HepG2 (cell line): Measurements from ENCODE around the gene DNLZ. TPM values are rescaled to one million over a fixed set of nuclear protein-coding genes. Genes with fewer than 3 reads are reported as not detected.

Experiments
- ATAC-seq: fragments of 200-7000 bp; cut with Tn5 transposase; 3 replicates; pipeline ENCODE4 v1.9.1; 2020; ENCODE audit warnings: mild to moderate bottlenecking, moderate library complexity
- BruUV-seq: library from RNA; stranded (reverse); fragments of 400-500 nt; replicated peaks from 2 replicates; lab custom pipeline; 2021; lab: Mats Ljungman, UMichigan
- CTCF ChIA-PET: fragments of 300-600 bp; formaldehyde crosslinking; extraction: SDS; loops from one replicate; lab custom pipeline; 2021; ENCODE audit warnings: low total read pairs, inconsistent platforms, low intra/inter-chr PET ratio; lab: Yijun Ruan, JAX
- POLR2A ChIA-PET: fragments of 350-600 bp; sonication (Branson Sonifier 250); formaldehyde crosslinking; loops from one replicate; lab custom pipeline; 2020; ENCODE audit warnings: antibody characterized with exemption, inconsistent platforms; lab: Yijun Ruan, JAX
- DNase-seq: peaks from one replicate; pipeline ENCODE4 v3.0.0-alpha.2; 2015; ENCODE audit warnings: low spot score
- FAIRE-seq: peaks from 3 replicates; lab custom pipeline; 2011; peaks lifted over from hg19 to GRCh38; lab: Jason Lieb, UNC
- H2AFZ ChIP-seq: one replicate; pipeline ENCODE4 v1.6.1; 2011; ENCODE audit warnings: low read length, inconsistent platforms
- H3K27ac ChIP-seq: fragments of 300-600 bp; 3 replicates; pipeline ENCODE4 v1.8.0; 2011; ENCODE audit warnings: mixed run types, mild to moderate bottlenecking, mixed read lengths, low read length, inconsistent platforms; ENCODE audit not compliant: insufficient read depth; ENCODE audit errors: extremely low read length
- H3K27me3 ChIP-seq, 2 experiments: fragments of 200-600 bp in 1 of 2; 2 replicates in 1 of 2; 3 replicates in 1 of 2; pipeline versions ENCODE4 v1.6.0 to v1.8.0; 2011; ENCODE audit warnings: low read length in 2 of 2, mild to moderate bottlenecking in 2 of 2, moderate library complexity in 2 of 2, inconsistent platforms in 1 of 2; ENCODE audit not compliant: insufficient read depth in 2 of 2, control insufficient read depth in 1 of 2
- H3K36me3 ChIP-seq, 2 experiments: fragments of 200-600 bp in 1 of 2; replicated peaks in 1 of 2; 2 replicates in 1 of 2; 3 replicates in 1 of 2; pipeline versions ENCODE4 v1.5.1 to v1.8.0; 2011; ENCODE audit warnings: low read length in 2 of 2, inconsistent platforms in 1 of 2; ENCODE audit not compliant: insufficient read depth in 2 of 2, control insufficient read depth in 1 of 2
- H3K4me1 ChIP-seq: 2 replicates; pipeline ENCODE4 v1.5.1; 2012; ENCODE audit warnings: low read length, inconsistent platforms; ENCODE audit not compliant: insufficient read depth
- H3K4me2 ChIP-seq: 2 replicates; pipeline ENCODE4 v1.6.0; 2011; ENCODE audit warnings: low read depth, low read length, inconsistent platforms
- H3K4me3 ChIP-seq, 3 experiments: fragments of 200-600 bp in 1 of 3; sonication (generic), shearing (Covaris generic) in 1 of 3; replicated peaks in 1 of 3; 2 replicates each; pipeline ENCODE4 v1.5.1; 2011 to 2016; ENCODE audit warnings: low read length in 3 of 3, inconsistent platforms in 2 of 3, low read depth in 2 of 3, mild to moderate bottlenecking in 2 of 3, control low read depth in 1 of 3, mixed read lengths in 1 of 3; ENCODE audit not compliant: insufficient read depth in 1 of 3
- H3K79me2 ChIP-seq: one replicate; pipeline ENCODE4 v1.6.1; 2011; ENCODE audit warnings: low read length, inconsistent platforms; ENCODE audit not compliant: insufficient read depth
- H3K9ac ChIP-seq: 2 replicates; pipeline ENCODE4 v1.6.0; 2011; ENCODE audit warnings: mild to moderate bottlenecking, low read depth, low read length, inconsistent platforms; ENCODE audit not compliant: insufficient read depth
- H3K9me3 ChIP-seq: 2 replicates; pipeline ENCODE4 v1.5.1; 2012; ENCODE audit warnings: mild to moderate bottlenecking, low read length
- H4K20me1 ChIP-seq: 2 replicates; pipeline ENCODE4 v1.6.0; 2011; ENCODE audit warnings: inconsistent platforms, mild to moderate bottlenecking, low read length, moderate library complexity; ENCODE audit not compliant: insufficient read depth
- AHR ChIP-seq: IDR thresholded peaks from 2 replicates; pipeline ENCODE4 v1.6.1; 2018; ENCODE audit warnings: missing genetic modification reagents, missing compliant biosample characterization
- CERS6 ChIP-seq: sonication (generic); formaldehyde crosslinking; IDR thresholded peaks from 2 replicates; pipeline ENCODE4 v1.5.0; 2020; ENCODE audit warnings: missing genetic modification reagents
- EED ChIP-seq: sonication (generic); formaldehyde crosslinking; IDR thresholded peaks from 2 replicates; pipeline ENCODE4 v1.5.0; 2020; ENCODE audit warnings: mild to moderate bottlenecking, missing genetic modification reagents
- GABPA ChIP-seq, 2 experiments: IDR thresholded peaks; 2 replicates each; pipeline ENCODE4 v1.6.1; 2011 to 2016; ENCODE audit warnings: low read depth in 2 of 2, low read length in 1 of 2, missing biosample characterization in 1 of 2, missing genetic modification characterization in 1 of 2
- MTA1 ChIP-seq: sonication (generic); formaldehyde crosslinking; IDR thresholded peaks from 2 replicates; pipeline ENCODE4 v1.4.0; 2020; ENCODE audit warnings: missing genetic modification reagents, mild to moderate bottlenecking, borderline replicate concordance
- SALL1 ChIP-seq: sonication (generic); formaldehyde crosslinking; IDR thresholded peaks from 2 replicates; pipeline ENCODE4 v1.8.0; 2022; ENCODE audit warnings: mild to moderate bottlenecking, missing genetic modification reagents
- SRSF1 ChIP-seq: fragments of 200-400 bp; formaldehyde crosslinking; optimal IDR thresholded peaks from 2 replicates; pipeline ENCODE3; 2017; ENCODE audit warnings: mild to moderate bottlenecking, low read depth, low read length, moderate library complexity
- ZNF430 ChIP-seq: sonication (generic); formaldehyde crosslinking; IDR thresholded peaks from 2 replicates; pipeline ENCODE4 v1.9.0; 2021; ENCODE audit warnings: mild to moderate bottlenecking, missing genetic modification reagents
- ZNF782 ChIP-seq: sonication (generic); formaldehyde crosslinking; IDR thresholded peaks from 2 replicates; pipeline ENCODE4 v1.4.0; 2020; ENCODE audit warnings: missing genetic modification reagents, mild to moderate bottlenecking, borderline replicate concordance
- ZNF83 ChIP-seq: sonication (generic); formaldehyde crosslinking; IDR thresholded peaks from 2 replicates; pipeline ENCODE4 v1.4.0; 2020; ENCODE audit warnings: missing genetic modification reagents, mild to moderate bottlenecking, borderline replicate concordance
- ZSCAN21 ChIP-seq: sonication (generic); formaldehyde crosslinking; IDR thresholded peaks from 2 replicates; pipeline ENCODE4 v1.8.0; 2022; ENCODE audit warnings: mild to moderate bottlenecking, missing genetic modification reagents, moderate library complexity, borderline replicate concordance
- WGBS: methylation state at CpG from one replicate; pipeline ENCODE4 v1.1.6; 2017; ENCODE audit warnings: low lambda C conversion rate; 5-methylcytosine and 5-hydroxymethylcytosine counted together
- in situ Hi-C: cut with HindIII; loops from 2 replicates; pipeline ENCODE4 v1.10.0; 2017; ENCODE audit warnings: low pct_unique_long_range_greater_than_20kb; ENCODE audit not compliant: extremely low pct_ligation_motif_present
- intact Hi-C: fragments of 100-400 bp; cut with micrococcal nuclease; formaldehyde crosslinking; loops from one replicate; pipeline ENCODE4 v1.10.0; 2022; ENCODE audit not compliant: unreplicated experiment
- polyA plus RNA-seq, 8 experiments: library from polyadenylated mRNA; depleted of rRNA in 3 of 8; stranded (reverse) in 7 of 8; unstranded in 1 of 8; fragments of >200 nt; fragmentation: Illumina TruSeq in 4 of 8; extraction: Trizol in 4 of 8; gene quantifications; 2 replicates each; pipeline versions ENCODE4 v1.2.1 to v1.2.3, GENCODE V29; 2011 to 2016; ENCODE audit warnings: low read depth in 4 of 8, missing spikeins in 1 of 8, mixed read lengths in 1 of 8; ENCODE audit not compliant: insufficient read depth in 1 of 8
- total RNA-seq, 5 experiments: library from RNA; depleted of rRNA; stranded (reverse); fragments of >200 nt; fragmentation: Illumina TruSeq; extraction: Trizol; gene quantifications; 2 replicates each; pipeline ENCODE4 v1.2.3, GENCODE V29; 2016; ENCODE audit warnings: low read depth in 1 of 5
- TF ChIP-seq, protein P1 (sequence below): sonication (generic); formaldehyde crosslinking; IDR thresholded peaks from 2 replicates; pipeline ENCODE4 v1.4.0; 2020; ENCODE audit warnings: low read depth, mild to moderate bottlenecking, missing genetic modification reagents
- TF ChIP-seq, protein P2 (sequence below): sonication (generic); formaldehyde crosslinking; IDR thresholded peaks from 2 replicates; pipeline ENCODE4 v1.8.1; 2023; ENCODE audit warnings: mild to moderate bottlenecking, inconsistent platforms, moderate library complexity, missing genetic modification reagents, borderline replicate concordance
- TF ChIP-seq, protein P3 (sequence below): sonication (generic); formaldehyde crosslinking; IDR thresholded peaks from 2 replicates; pipeline ENCODE4 v1.8.0; 2022; ENCODE audit warnings: missing genetic modification reagents, low read depth, mild to moderate bottlenecking, borderline replicate concordance

DNLZ gene
- total and polyA plus RNA-seq, 2 of the 13 experiments (the other 11 are each of a cell fraction or from before 2014, with no cell fraction given), result 3.4 to 8.0 TPM

- TF ChIP-seq, protein P1, sequence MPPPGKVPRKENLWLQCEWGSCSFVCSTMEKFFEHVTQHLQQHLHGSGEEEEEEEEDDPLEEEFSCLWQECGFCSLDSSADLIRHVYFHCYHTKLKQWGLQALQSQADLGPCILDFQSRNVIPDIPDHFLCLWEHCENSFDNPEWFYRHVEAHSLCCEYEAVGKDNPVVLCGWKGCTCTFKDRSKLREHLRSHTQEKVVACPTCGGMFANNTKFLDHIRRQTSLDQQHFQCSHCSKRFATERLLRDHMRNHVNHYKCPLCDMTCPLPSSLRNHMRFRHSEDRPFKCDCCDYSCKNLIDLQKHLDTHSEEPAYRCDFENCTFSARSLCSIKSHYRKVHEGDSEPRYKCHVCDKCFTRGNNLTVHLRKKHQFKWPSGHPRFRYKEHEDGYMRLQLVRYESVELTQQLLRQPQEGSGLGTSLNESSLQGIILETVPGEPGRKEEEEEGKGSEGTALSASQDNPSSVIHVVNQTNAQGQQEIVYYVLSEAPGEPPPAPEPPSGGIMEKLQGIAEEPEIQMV (CRISPR knock-in tag), result peak; percentile 65
- no peak for TF ChIP-seq MTA1 (CRISPR knock-in tag)
Observed at GRCh38 chr9:136400038-136400834, 36.7 kb upstream of the DNLZ start, which contains the start of gene SNAPC4 (continued).

GRCh38 chr9:136399176-136400037 lies 35.9 kb upstream of the DNLZ start:
- no peaks in the 10 kb centered on the region for H3K27me3 ChIP-seq
- H3K27ac ChIP-seq, result peak overlapping the region; percentile 53
- H4K20me1 ChIP-seq, result 0 out of 2 replicates have a peak, but pooled peaks cover 2% of the 10 kb centered on the region
- H3K9ac ChIP-seq, result peak overlapping the region; percentile 83
- intact Hi-C loops, result loop anchor here (1.0 kb wide), 1 partner anchor 60 kb away; no protein-coding TSS in a partner anchor
- no peak for DNase-seq
- no TSS peak for BruUV-seq
- H3K4me1 ChIP-seq, result peaks cover 20% of the 10 kb centered on the region
- peaks cover 18 to 35% of the 10 kb centered on the region in 2 experiments; a peak in 4 of 5 replicates for H3K36me3 ChIP-seq
- POLR2A ChIA-PET, result interaction anchor here (0.5 to 1.6 kb wide), 3 partner anchors 12 to 218 kb away, joined by 3 read pairs; no protein-coding TSS in a partner anchor
- peak overlapping the region; percentile 88 for H3K4me2 ChIP-seq
- no peak overlapping the region for H2AFZ ChIP-seq
- CTCF ChIA-PET, result interaction anchor here (1.2 to 2.0 kb wide), 3 partner anchors 54 to 87 kb away, joined by 6 to 15 read pairs (median 12); no protein-coding TSS in a partner anchor
- H3K79me2 ChIP-seq, result peaks cover 21% of the 10 kb centered on the region
- H3K4me3 ChIP-seq, result peak overlapping the region; percentile 78 to 98 (median 97)
- WGBS, result under 1% methylated on average over 23 of the region's 67 CpGs
- FAIRE-seq, result no peak
- peak; percentile 44 for ATAC-seq
- H3K9me3 ChIP-seq, result no peaks in the 10 kb centered on the region
- in situ Hi-C loops, result no loop called here
- 0 out of 2 replicates have a peak, but pooled peaks have one; percentile 19 for TF ChIP-seq GABPA (IDR thresholded peaks at IDR 0.05; ENCODE audit: low read depth, low read length)
- no peak for TF ChIP-seq GABPA (CRISPR knock-in tag; IDR thresholded peaks at IDR 0.05; ENCODE audit: low read depth)
- no peak for TF ChIP-seq ZNF782 (CRISPR knock-in tag)
- TF ChIP-seq AHR (CRISPR knock-in tag), result 0 out of 2 replicates have a peak, but pooled peaks have one; percentile 20
- no peak for TF ChIP-seq ZNF83 (CRISPR knock-in tag)
- TF ChIP-seq CERS6 (CRISPR knock-in tag), result 0 out of 2 replicates have a peak, but pooled peaks have one; percentile 3
- TF ChIP-seq SALL1 (CRISPR knock-in tag), result peak; percentile 6; the same call in 1 of the 2 replicates
- TF ChIP-seq EED (CRISPR knock-in tag), result peak; percentile 36; the same call in 1 of the 2 replicates
- TF ChIP-seq, protein P2, sequence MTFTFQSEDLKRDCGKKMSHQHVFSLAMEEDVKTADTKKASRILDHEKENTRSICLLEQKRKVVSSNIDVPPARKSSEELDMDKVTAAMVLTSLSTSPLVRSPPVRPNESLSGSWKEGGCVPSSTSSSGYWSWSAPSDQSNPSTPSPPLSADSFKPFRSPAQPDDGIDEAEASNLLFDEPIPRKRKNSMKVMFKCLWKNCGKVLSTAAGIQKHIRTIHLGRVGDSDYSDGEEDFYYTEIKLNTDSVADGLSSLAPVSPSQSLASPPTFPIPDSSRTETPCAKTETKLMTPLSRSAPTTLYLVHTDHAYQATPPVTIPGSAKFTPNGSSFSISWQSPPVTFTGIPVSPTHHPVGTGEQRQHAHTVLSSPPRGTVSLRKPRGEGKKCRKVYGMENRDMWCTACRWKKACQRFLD (CRISPR knock-in tag), result 0 out of 2 replicates have a peak, but pooled peaks have one; percentile 4
- no peak for TF ChIP-seq SRSF1
- 0 out of 2 replicates have a peak, but pooled peaks have one; percentile 17 for TF ChIP-seq ZNF430
- no peak for TF ChIP-seq ZSCAN21 (CRISPR knock-in tag)
- TF ChIP-seq, protein P3, sequence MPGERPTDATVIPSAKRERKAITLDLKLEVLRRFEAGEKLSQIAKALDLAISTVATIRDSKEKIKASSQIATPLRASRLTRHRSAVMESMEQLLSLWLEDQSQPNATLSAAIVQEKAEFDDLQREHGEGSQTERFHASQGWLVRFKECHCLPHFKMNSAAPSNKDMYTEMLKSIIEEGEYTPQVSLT (CRISPR knock-in tag), result 0 out of 2 replicates have a peak, but pooled peaks have one; percentile 45
